Stimulated activated CD4-positive, alpha-beta T cell treated with anti-CD3 and anti-CD28 coated beads, Interleukin-15, amount 100 ng/mL, for 48 hours (primary cell): ENCODE results near the gene EED.
"Not testable (repeated sequence)": the region's sequence is repeated elsewhere in the genome, so short reads cannot be mapped to it uniquely, and the experiment has no call there.

Experiments
- DNase-seq, 2 donors: peaks; one replicate each; pipeline ENCODE4 v3.0.0-alpha.2; 2020; ENCODE audit warnings: low read depth in 2 of 2

The EED gene

GRCh38 chr11:86249307-86250098 lies 5.0 kb downstream of the EED start:
- no peak for DNase-seq

- no peak for DNase-seq
These were observed 6.8 kb downstream of the EED start for GRCh38 chr11:86251345-86251744.

GRCh38 chr11:86255896-86256295 lies 11.3 kb downstream of the EED start:
- DNase-seq = no peak

- no peak for DNase-seq
These were observed 12.1 kb downstream of the EED start for GRCh38 chr11:86256608-86257007.

GRCh38 chr11:86257446-86257845 lies 12.9 kb downstream of the EED start:
- DNase-seq = no peak

GRCh38 chr11:86259730-86260129 lies 15.2 kb downstream of the EED start:
- DNase-seq = no peak

GRCh38 chr11:86261328-86261727 lies 16.8 kb downstream of the EED start:
- DNase-seq = no peak

GRCh38 chr11:86262387-86262786 lies 17.8 kb downstream of the EED start:
- no peak for DNase-seq

GRCh38 chr11:86264649-86265048 lies 20.1 kb downstream of the EED start:
- no peak for DNase-seq

- DNase-seq = no peak
These were observed 20.6 kb downstream of the EED start for GRCh38 chr11:86265194-86265593.

- DNase-seq = no peak
These were observed 25.1 kb downstream of the EED start for GRCh38 chr11:86269645-86270044.

- no peak for DNase-seq
These were observed 29.9 kb downstream of the EED start for GRCh38 chr11:86274503-86274902.

GRCh38 chr11:86274999-86275398 lies 30.4 kb downstream of the EED start:
- no peak for DNase-seq

GRCh38 chr11:86275493-86276370 lies 31.2 kb downstream of the EED start:
- no peak for DNase-seq

GRCh38 chr11:86277741-86278140 lies 33.2 kb downstream of the EED start:
- DNase-seq = no peak

- DNase-seq = no peak
These were observed 33.7 kb downstream of the EED start for GRCh38 chr11:86278226-86278625.

- DNase-seq = no peak
These were observed 35.2 kb downstream of the EED start for GRCh38 chr11:86279747-86280146.

GRCh38 chr11:86287468-86287796 lies 42.9 kb downstream of the EED start:
- DNase-seq = no peak

- peak in 1 of 2 donors; percentile 34 for DNase-seq
These were observed 44.4 kb downstream of the EED start for GRCh38 chr11:86288776-86289507.

- DNase-seq = not testable (repeated sequence)
These were observed 45.1 kb downstream of the EED start for GRCh38 chr11:86289508-86290280.

GRCh38 chr11:86291466-86292262 lies 47.1 kb downstream of the EED start:
- peak; percentile 62 to 73 for DNase-seq
